Measurements from ENCODE around the gene SLX1B.
"Not testable (repeated sequence)": the region's sequence is repeated elsewhere in the genome, so short reads cannot be mapped to it uniquely, and the experiment has no call there.

SLX1B gene

DNA sequence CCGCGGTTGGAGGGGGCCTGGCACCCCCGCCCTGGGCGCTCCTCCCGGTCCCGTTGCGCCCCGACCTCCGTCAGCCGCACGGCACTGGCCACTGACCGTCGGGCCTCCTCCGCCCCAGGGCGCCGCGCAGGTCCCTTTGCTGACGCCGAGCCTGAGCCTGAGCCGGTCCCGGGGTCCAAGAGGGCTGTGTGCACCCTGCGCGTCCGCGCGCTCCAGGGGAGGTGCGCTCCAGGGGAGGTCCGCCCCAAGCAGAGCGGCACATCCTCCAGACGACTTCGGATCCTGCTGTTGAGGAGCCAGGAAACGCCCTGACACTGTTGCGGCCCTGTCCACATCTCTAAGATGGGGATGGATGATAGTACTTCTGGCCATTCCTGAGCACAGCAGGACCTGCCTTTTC, 12.6 kb downstream of the SLX1B start:
- H3K27ac ChIP-seq (ENCODE audit: insufficient read depth, low read depth, low read length, poor library complexity, severe bottlenecking); H3K4me1 ChIP-seq (ENCODE audit: control insufficient read depth, insufficient read depth, low read length); H3K36me3 ChIP-seq (ENCODE audit: control insufficient read depth, insufficient read depth, low read length); H3K27me3 ChIP-seq (ENCODE audit: control insufficient read depth, insufficient read depth, low read length, poor library complexity, severe bottlenecking); H3K9me3 ChIP-seq (ENCODE audit: control insufficient read depth, low read length); H3K4me3 ChIP-seq (ENCODE audit: insufficient read depth, low read depth, low read length): not testable (repeated sequence)
- no CpG with 5 or more reads among the region's 33 CpGs for whole genome bisulfite sequencing, 2 experiments

DNA sequence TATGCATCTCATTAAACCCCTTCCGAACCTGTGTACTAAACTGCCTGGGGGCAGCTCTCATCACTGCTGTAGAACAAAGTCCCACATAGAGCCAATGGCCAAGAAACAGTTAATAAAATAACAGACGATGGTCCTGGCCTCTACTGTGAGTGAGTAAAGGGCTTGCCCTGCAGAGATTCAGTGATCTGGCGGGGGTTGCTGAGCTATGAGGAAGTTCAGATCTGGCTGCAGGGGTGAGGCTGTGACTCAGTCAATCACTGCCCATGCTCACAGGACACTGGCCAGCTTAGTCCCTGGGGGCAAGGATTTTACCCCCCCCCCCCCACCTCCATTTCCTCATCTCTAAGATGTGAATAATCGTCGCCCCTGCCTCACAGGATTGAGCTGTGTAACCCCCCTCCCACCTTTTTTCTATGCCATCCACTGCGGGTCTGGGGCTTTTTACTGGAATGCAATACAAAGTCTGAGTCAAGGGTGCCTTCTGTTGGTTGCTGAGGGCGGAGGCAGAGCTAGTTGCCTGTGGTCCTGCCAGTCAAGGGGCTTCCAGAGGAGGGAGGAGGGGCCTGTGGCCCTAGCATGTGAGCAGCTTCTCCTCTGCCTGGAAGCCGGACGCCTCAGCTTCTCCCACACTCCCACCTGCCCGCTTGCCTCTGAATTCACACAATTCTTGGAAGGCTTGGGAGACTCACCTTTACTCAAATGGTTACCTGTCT, 13.5 kb downstream of the SLX1B start:
- H3K27ac ChIP-seq (ENCODE audit: insufficient read depth, low read depth, low read length, poor library complexity, severe bottlenecking); H3K9me3 ChIP-seq (ENCODE audit: control insufficient read depth, low read length); H3K36me3 ChIP-seq (ENCODE audit: control insufficient read depth, insufficient read depth, low read length); H3K4me3 ChIP-seq (ENCODE audit: insufficient read depth, low read depth, low read length); H3K27me3 ChIP-seq (ENCODE audit: control insufficient read depth, insufficient read depth, low read length, poor library complexity, severe bottlenecking); H3K4me1 ChIP-seq (ENCODE audit: control insufficient read depth, insufficient read depth, low read length): not testable (repeated sequence)
- no CpG with 5 or more reads among the region's 10 CpGs for WGBS, 2 experiments

DNA sequence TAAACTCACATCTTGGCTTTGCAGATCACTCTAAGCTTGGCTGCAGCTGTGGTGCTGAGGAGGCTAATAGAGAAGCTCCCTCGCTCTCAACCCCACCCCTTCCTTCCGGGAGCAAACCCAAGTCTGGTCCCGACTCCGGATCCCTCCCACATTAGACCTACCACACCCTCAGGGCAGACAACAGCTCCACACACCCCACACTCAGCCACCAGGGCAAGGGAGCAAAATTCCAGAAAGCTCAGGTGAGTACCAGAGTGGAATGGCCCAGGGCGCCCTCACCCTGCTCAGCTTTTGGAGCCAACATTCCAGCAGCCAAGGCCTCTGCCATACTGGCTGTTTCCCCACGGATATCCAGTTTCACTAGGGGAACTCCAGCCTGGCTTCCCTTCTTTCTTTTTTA, 15.3 kb downstream of the SLX1B start:
- whole genome bisulfite sequencing, 2 experiments, result 81 to 86% methylated on average over 5 of the region's 6 CpGs
- H3K27me3 ChIP-seq (ENCODE audit: control insufficient read depth, insufficient read depth, low read length, poor library complexity, severe bottlenecking); H3K4me1 ChIP-seq (ENCODE audit: control insufficient read depth, insufficient read depth, low read length); H3K27ac ChIP-seq (ENCODE audit: insufficient read depth, low read depth, low read length, poor library complexity, severe bottlenecking); H3K9me3 ChIP-seq (ENCODE audit: control insufficient read depth, low read length); H3K36me3 ChIP-seq (ENCODE audit: control insufficient read depth, insufficient read depth, low read length); H3K4me3 ChIP-seq (ENCODE audit: insufficient read depth, low read depth, low read length): not testable (repeated sequence)

DNA sequence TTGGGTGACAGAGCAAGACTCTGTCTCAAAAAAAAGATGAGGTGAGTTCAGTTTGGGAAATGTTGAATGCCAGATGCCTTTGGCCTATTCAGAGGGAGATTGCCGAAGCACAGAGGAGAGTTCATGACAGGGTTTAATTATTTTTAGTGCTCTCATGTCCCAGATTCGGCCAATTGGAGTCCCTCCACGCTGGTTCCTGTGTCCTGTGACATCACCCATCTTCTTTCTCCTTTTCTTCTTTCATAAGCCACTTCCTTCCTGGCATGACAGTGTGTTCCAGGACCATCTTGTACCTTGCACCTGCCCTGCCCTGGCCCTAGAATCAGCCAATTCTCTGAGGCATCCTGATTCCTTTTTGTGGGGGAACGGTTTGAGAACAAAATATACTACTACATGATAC, 17.7 kb downstream of the SLX1B start:
- H3K27me3 ChIP-seq (ENCODE audit: control insufficient read depth, insufficient read depth, low read length, poor library complexity, severe bottlenecking); H3K4me3 ChIP-seq (ENCODE audit: insufficient read depth, low read depth, low read length); H3K36me3 ChIP-seq (ENCODE audit: control insufficient read depth, insufficient read depth, low read length); H3K27ac ChIP-seq (ENCODE audit: insufficient read depth, low read depth, low read length, poor library complexity, severe bottlenecking); H3K9me3 ChIP-seq (ENCODE audit: control insufficient read depth, low read length); H3K4me1 ChIP-seq (ENCODE audit: control insufficient read depth, insufficient read depth, low read length): not testable (repeated sequence)
- no CpG with 5 or more reads among the region's 4 CpGs for WGBS, 2 experiments

DNA sequence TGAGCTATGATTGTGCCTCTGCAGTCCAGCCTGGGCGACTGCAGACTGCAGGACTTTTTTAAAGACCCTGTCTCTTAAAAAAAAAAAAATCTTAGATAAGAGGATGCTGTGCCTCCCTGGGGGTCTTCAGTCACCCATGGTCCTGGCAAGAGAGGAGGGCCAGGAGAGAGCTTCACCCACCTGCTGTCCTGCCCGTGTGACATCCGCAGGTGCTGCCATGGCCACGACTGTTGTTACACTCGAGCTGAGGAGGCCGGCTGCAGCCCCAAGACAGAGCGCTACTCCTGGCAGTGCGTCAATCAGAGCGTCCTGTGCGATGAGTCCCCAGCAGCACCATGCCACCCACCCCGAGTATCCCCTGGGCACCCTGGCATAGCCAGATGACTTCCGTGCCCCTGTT, 27.9 kb downstream of the SLX1B start:
- H3K36me3 ChIP-seq (ENCODE audit: control insufficient read depth, insufficient read depth, low read length); H3K9me3 ChIP-seq (ENCODE audit: control insufficient read depth, low read length); H3K27ac ChIP-seq (ENCODE audit: insufficient read depth, low read depth, low read length, poor library complexity, severe bottlenecking); H3K27me3 ChIP-seq (ENCODE audit: control insufficient read depth, insufficient read depth, low read length, poor library complexity, severe bottlenecking); H3K4me3 ChIP-seq (ENCODE audit: insufficient read depth, low read depth, low read length); H3K4me1 ChIP-seq (ENCODE audit: control insufficient read depth, insufficient read depth, low read length): not testable (repeated sequence)
- WGBS, 2 experiments, result 92 to 98% methylated on average over 3 to 4 of the region's 12 CpGs

DNA sequence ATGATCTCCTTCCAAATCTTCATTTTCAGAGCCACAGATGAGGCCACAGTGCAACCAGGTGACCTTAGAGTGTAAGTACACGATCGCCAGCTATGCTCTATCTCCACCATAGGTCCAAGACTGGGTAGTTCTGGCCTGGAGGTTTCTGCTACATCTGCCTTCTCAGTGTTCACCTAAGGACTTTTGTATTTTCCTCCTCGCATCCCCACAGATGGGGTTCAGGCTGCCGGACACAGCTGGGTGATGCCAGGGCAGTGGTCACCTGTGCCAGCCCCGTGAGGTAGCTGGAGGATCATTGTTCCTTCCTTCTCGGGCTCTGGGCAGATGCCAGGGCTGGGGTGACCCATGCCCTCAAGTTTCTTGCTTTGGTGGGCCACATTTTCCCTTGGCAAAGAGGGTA, 52.0 kb downstream of the SLX1B start, which contains the start of gene NPIPB12:
TSS of gene NPIPB12 (minus strand) at position 101 of the 400 bp plus-strand sequence.
- H3K27ac ChIP-seq (ENCODE audit: insufficient read depth, low read depth, low read length, poor library complexity, severe bottlenecking); H3K4me1 ChIP-seq (ENCODE audit: control insufficient read depth, insufficient read depth, low read length); H3K36me3 ChIP-seq (ENCODE audit: control insufficient read depth, insufficient read depth, low read length); H3K4me3 ChIP-seq (ENCODE audit: insufficient read depth, low read depth, low read length); H3K9me3 ChIP-seq (ENCODE audit: control insufficient read depth, low read length); H3K27me3 ChIP-seq (ENCODE audit: control insufficient read depth, insufficient read depth, low read length, poor library complexity, severe bottlenecking): not testable (repeated sequence)
- no CpG with 5 or more reads among the region's 6 CpGs for WGBS, 2 experiments

All from ectodermal cell (in vitro differentiated cells).